GM21825 (cell line): ENCODE data around the gene MINDY4.
"Not testable (repeated sequence)": the region's sequence is repeated elsewhere in the genome, so short reads cannot be mapped to it uniquely, and the experiment has no call there.

Experiments used
- ATAC-seq: cut with Tn5 transposase; IDR thresholded peaks from one replicate; pipeline ENCODE4 v1.9.1; 2021; ENCODE audit warnings: mild to moderate bottlenecking, moderate library complexity; ENCODE audit not compliant: unreplicated experiment

MINDY4 gene

DNA sequence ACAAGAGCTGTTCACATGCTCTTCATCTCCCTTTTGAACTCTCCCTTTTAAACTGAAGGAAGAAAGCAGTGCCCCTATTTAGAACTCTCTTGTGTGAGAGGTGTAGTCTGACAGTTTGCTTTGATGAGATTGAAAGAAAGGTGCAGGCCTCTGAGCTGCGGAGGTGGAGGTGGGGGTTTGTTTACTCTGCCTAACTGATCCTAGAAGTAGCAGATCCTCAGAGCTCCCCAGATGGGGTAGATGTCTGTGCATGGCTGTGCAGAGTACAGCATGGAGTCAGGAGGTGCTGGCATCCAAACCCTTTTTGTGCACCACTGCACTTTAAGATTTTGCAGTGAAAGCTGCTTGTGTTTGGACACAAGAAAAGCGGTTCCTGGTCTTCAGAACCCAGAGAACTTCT lies 58.3 kb downstream of the MINDY4 start:
- ATAC-seq, result no peak

DNA sequence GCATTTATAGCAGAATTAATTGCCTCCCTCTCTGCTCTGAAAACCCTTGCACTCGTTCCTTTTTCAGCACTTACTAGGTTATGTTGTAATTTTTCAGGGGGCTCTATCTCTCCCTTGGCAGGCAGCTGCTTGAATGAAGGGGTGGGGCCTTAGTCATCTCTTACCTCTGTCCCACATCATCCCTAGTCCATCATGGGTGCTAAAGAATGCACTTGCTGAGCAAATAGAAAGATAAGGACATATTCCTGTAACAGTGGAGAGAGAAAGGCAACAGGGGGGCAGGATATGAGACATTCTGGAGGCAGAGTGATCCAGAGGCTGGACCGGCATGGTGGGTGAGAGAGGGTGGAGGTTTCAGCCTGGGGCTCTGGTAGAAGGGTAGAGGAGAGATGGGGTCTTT lies 60.0 kb downstream of the MINDY4 start:
- no peak for ATAC-seq

DNA sequence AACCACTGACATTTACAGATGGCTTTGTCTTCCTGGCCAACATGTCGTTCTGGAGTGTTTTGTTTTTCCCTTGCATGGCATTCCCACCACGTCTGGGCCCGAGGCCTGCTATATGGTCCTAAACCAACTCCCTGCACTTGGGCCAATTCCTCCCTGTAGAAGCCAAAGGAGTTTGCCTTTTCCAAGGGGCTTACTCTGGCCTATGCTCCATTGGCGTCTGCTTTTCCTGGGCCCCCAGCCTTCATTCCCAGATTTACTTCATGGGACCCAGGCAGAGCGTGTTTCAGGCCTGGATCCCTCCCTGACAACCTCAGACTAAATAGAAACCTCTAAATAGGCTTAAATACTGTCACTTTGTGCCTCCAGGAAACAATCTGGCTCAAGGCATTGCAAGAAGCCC lies 60.7 kb downstream of the MINDY4 start:
- no peak for ATAC-seq

DNA sequence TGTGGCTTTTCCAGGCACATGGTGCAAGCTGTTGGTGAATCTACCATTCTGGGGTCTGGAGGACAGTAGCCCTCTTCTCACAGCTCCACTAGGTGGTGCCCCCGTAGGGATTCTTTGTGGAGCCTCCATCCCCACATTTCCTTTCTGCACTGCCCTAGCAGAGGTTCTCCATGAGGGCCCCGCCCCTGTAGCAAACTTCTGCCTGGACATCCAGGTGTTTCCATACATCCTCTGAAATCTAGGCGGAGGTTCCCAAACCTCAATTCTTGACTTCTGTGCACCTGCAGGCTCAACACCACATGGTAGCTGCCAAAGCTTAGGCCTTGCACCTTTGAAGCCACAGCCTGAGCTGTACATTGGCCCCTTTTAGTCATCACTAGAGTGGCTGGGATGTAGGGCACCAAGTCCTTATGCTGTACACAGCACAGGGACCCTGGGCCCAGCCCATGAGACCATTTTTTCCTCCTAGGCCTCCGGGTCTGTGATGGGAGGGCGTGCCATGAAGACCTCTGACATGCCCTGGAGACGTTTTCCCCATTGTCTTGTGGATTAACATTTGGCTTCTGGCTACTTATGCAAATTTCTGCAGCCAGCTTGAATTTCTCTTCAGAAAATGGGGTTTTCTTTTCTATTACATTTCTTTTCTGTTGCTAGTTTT lies 62.9 kb downstream of the MINDY4 start:
- ATAC-seq, result not testable (repeated sequence)

DNA sequence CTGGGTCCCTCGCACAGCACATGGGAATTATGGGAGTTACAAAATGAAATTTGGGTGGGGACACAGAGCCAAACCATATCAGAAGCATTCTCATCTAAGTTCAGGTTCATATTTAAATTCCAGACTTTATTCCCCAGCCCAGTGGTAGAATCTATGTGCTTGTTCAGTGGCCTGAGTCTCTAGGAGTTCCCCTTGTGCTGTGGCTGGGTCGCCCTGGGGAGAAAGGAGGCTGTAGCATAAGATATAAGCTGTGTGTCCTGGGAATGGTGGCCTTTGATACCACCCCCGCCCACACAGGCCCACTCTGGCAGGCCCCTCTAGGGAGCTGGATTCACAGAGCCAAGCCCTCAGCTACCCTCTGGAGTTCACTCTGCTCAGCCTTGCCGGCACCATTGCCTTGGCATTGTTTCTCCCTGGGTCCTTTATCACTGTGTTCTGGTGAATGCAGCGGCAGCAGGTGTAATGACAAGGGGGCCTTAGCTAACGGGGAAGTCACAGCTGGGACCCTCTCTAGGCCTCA lies 64.2 kb downstream of the MINDY4 start:
- ATAC-seq, result no peak

DNA sequence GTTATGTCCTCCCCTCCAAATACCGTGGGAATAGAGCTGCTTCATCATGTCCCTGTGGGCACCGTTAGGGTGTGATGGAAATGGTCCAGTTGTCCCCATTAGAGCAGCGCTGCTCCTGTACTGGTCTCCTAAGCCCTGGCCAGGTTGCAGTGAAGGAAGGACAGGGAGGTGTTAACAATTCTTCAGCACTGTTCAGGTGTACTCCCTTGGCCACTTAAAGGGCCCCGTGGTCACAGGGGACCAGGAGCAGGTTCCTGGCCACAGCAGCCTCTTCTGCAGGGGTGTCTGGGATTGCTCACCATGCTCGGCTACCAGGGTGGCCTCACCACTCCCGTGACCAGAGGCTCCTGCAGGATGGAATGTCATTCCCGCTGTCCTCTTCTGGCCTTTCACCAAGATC lies 65.8 kb downstream of the MINDY4 start:
- no peak for ATAC-seq

DNA sequence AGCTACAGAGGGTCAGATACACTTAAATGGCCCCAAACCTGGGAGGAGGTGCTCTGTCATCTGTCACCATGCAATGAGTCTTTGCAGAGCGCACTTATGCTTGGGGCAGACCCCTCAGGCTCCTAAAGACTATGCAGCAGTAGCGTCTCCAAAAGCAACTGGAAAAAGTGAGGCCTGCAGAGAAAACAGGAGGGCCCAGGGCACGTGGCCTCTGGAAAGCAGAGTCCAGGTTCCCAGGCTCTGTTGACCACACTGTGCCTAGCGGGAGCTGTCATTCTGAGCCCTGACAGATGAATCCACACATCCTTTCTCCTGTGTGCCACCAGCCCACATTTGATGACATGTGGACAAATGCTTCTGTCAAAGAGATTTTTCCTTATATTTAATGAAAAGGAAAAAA lies 66.4 kb downstream of the MINDY4 start:
- no peak for ATAC-seq

DNA sequence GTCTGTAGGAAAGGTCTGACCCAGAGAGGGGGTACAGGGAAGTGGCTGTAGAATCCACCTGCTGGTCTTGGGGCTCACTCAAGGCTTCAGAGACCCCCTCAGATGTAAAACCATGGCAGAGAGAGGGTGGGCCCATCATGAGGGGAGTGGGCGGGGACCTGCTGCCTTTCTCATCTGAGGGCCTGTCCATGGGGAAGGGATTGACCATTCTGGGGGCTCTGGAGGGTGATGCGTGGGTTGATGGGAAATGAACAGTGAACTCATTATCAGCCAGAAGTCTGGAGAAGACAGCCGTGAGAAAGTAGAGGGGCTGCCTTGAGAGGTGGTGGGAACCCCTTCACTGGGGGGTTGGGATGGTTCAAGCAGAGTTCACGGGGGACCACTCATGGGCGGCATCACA lies 66.8 kb downstream of the MINDY4 start:
- ATAC-seq, result no peak

DNA sequence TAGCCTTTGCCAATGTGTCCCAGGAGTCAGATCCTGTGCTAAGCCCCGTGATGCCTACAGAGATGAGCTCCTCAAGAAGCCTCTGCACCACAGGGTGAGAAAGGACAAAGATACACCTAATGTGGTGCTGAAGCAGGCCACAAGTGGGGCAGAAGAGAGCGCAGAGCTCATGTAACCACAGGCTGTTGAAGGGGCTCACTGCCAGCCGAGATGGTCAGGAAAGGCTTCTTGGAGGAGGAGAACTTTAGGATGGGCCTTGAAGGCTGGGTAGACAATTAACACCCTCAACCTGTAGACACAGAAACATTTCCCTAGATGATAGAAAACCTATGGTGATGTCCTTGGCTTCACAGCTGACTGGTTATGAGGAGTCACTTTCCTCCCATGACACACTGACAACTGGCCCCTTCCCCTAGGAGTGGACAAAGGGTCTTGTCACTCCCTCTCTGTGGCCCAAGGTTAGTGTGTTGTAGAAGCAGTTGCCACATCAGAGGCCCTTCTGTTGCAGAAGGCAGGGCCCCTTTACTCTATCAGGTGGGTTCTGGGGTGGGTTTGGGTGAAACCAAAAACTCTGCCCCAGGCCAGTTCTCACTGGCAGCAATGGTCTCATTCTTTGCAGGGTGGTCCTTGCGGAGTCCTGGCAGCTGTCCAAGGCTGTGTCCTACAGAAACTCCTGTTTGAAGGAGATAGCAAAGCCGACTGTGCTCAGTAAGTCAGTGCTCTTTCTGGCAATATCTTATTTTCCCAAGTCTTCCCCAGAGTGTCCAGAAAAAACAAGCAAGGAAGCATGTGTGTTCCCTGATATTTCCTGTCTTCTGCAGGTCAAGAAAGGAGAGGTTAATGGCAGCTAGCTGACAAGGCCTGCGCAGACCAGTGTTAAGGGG lies 69.2 kb downstream of the MINDY4 start:
- ATAC-seq, result no peak

DNA sequence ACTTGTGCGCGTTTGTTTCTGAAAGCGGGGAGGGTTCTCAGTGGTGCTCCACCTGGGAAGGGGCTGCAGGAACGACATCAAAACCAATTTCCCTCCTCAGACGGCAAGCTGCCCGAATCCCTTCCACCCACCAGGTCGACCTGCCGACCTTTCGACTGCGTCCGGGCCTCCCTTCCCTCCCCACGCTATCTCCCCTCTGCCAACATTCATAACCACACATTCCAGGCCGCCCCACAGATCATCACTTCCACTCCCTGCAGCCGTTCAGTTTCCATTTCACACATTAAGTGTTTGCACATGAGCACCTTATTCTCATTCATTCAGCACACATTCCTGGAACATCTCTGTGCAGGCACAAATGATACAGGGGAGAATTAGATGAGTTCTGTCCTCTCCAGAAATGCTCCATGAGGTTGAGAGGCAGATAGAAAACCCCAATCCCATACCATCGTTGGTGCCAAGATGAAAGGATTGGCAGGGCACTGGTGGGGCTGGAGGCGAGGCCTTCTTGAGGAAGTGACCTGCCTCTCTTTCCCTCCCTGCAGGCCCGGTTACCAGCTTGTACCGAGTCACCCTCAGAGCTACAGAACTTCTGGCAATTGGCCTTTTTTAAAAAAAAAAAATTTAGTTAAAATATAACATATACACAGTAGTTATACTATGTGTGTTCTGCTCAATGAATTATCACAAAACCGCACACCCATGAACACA lies 70.0 kb downstream of the MINDY4 start:
- no peak for ATAC-seq

DNA sequence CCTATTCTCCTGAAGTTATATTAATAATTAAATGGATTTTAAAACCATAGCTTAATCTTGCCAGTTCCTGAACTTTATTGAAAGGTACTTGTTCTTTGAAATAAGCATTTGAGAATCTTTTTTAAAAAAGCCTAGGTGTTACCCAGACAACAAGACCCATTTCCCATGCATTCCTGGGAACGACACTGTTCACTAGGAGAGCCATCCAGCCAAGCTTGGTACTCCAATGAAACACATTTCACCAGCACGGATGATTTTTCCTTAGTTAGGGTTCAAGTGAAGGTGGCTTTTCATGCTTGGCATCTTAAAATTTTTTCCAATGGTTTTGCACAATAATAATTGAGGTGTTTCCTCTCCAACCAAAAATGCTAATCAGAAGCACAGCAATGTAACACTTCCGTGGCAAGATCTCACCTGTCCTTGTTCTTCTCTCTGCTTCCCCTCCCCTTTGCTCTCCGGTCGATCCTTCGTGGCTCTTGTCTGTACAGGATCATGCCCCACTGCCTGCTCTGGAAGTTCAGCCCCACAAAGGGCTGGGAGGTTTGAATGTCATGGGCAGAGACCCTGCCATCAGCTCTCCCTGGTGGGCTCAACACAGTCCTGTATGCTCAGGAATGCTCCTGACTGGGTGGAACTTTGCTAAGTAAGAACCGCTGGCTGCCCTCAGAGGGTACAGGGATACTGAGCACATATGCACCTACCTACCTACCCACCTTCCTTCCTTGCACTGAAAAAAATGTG lies 70.8 kb downstream of the MINDY4 start:
- ATAC-seq, result no peak

DNA sequence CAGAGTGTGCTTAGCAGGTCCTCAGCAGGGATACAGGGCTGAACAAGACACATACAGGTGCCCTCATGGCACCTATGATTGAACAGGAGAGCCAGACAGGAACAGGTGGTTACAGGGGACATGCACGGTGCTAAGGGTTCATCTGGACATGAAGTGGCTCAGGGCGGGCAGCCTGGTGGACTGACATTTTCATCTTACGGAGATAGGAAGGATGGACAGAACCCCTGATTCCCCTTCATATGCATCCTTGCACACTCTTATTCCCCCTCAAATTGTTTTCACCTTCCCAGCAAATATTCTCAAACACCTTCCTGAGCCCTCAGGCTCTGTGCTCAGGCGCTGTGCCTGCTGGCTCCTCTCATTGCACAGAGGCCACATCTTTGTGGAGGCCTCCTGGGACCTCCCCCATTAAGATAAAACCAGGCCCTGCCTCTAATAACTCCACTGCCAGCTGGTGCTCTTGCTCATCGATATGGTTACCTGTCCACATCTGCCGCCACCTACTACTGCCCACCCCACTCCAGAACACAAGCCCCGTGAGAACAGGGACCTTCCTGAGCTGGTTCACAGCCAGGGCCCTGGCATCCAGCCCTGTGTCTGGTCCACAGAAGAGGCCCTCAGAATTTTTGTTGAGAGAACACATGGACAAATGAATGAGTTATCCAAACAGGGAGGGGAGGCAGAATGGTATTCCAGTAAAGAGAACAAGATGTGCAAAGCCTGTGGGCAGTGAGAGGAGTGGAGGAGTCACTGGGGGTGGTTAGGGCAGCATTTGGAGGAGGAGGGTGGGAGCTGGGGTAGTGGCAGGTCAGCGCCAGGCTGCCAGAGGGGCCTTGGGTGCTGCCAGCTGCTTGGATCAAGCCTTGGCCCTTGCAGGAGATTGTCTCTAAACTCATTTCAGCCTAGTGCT lies 71.6 kb downstream of the MINDY4 start:
- no peak for ATAC-seq

DNA sequence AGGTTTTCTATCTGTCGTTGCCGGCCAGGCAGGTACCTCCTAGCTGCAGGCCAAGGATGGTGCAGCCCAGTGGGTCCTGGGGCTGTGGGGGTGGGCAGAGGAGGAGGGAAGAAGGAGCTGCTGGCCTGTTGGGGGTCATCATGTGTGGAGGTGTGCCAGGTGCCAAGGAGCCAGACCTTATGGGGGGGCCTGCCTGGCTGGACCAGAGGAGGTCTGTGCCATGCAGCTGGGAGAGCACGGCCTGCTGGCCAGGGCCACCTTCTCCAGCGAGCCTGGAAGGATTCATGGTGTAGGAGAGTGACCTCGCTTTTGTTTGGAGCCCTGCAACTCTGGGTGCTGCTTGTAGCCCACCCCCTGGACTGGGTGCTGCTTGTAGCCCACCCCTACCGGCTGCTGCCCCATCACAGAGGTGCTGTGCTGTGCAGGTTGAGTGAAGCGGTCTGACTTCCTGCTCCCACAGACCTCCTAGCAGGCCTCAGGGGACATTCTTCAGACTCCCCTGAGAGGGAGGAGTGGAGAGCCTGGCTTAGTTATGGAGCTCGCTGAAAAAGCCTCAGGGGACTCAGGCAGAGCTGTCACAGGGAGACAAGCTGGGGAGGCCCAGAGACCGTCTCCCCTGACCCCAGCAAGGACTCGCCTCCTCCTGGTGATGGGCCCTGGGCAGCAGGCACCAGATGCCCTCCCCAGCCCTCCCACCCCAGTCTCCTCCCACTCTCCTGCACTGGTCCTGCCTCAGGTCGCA lies 72.7 kb downstream of the MINDY4 start:
- ATAC-seq, result no peak

DNA sequence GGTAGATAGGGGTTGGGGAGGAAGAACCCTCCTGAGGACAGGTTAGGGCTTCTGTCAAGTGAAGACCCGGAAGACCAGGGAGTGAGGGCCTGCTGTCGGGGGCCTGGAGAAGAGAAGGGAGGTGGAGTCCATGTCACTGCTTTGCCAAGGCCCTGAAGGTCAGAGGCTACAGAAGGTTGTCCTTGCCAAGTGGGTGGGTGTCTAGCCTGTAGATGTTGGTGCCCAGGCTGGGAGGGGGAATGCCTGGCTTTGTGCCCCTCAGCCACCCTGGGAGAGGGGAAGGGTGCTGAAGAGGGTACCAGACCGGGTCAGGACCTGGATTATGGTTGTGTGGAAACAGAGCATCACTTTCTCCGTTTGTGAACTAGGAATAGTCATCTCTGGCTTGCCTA lies 73.3 kb downstream of the MINDY4 start:
- no peak for ATAC-seq

DNA sequence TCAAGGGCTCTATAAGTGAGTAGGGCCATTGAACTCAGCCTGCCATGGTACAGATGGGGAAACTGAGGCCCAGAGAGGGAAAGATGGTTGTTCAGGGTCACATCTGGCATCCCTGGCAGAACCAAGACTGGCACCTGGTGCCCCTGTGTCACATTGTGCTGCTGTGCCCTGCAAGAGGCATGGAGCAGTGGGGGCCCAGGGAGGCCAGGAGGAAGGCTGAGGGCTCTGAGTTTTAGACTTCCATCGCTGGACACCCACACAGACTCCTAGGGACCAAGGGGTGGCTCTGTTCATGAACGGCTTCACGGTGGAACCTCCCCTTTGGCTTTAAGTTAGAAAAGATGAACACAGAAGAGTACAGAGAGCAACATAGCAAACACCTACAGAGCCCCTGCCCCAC lies 73.7 kb downstream of the MINDY4 start:
- ATAC-seq, result no peak

DNA sequence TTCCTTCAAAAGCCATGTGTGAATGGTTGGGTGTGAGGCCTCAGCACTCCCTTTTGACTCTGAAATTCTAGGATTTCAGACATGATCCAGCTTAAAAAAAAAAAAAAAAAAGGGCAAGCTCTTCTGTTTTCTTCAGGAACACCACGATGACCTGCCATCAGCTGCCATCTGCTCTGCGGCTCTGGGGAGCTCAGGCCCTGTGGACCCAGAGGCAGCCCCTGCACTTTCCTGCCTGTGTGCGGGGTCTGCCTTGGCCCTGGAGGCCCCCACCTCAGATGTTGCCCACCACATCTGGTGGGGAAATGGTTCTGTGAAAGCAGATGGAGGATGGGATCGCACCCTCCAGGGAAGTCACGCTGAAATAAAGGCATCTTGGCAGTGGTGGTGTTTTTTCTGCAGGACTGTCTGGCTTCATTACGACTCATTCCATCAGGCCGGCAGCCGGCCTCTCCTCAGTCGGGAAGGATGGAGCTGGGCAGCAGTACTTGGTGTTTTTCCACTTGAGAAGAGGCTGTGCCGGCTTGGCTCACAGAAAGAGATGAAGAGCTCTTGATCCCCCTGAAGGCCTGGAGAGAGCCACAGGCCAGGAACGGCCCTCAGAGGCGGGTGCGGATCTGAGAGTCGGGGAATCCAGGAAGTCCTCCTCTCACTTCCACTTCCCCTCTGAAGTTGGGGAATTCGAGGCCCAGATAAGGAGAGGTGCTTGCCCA lies 74.4 kb downstream of the MINDY4 start:
- no peak for ATAC-seq

DNA sequence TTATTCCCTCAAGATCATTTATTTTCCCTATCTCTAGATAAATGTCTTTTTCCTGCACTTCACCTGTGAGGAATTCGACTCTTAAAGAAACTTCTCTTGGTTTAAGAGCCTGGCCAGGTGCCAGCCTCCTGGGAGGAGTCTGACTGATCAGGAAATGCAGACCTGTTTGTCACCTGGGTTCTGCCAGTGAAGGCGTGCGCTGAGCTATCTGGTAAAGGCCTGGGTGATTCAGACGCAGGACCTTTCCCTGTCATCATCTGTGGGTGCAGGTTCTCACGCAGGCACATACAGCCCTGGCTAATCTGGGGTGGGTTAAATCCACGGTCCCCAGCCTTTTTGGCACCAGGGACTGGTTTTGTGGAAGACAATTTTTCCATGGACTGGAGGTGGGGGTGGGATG lies 75.2 kb downstream of the MINDY4 start:
- ATAC-seq, result no peak

DNA sequence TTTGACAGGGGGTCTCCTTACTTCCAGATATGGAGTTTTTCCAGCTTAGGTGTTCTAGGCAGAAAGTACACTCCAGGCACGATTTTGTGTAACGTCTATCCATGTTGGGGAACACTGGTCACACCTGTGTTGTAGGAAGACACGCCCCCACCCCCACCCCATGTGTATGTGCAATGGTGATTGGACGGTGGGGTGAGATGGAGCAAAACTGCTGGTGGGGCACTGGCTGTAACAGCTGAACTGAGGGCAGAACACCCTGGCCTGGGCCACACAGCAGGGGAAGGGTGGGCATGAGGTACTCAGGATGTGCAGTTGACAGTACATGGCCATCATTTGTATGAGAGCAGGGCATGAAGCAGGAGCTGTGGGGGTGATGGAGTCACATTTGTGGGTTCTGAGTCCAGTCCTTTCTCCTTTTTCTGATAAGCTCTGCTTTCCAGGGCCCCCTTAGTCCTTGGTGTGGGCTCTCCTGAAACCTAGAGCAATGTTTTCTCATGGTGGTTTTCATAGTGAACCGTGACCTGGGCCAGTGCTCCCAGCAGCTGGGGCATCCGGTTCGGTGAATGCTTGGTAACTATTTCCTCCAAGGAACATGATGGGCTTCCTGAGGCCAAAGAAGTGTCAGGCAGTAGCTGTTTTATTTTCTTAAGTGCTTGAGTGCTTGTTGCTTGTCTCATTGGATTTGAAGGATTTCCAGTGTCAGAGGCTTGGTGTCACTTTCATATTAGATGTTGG lies 77.1 kb downstream of the MINDY4 start:
- no peak for ATAC-seq
